Smooth muscle cell (in vitro differentiated cells): ENCODE results near the gene SSR4. TPM values are rescaled to one million over a fixed set of nuclear protein-coding genes. Genes with fewer than 3 reads are reported as not detected.
"Not testable (repeated sequence)": the region's sequence is repeated elsewhere in the genome, so short reads cannot be mapped to it uniquely, and the experiment has no call there.

ENCODE experiments used
- DNase-seq: peaks from one replicate; lab custom pipeline; 2025; ENCODE audit not compliant: unreplicated experiment; lab: John Stamatoyannopoulos, UW
- H2AFZ ChIP-seq: fragments of 200-600 bp; sonication (generic); 2 replicates; pipeline ENCODE4 v1.6.0; 2016; ENCODE audit warnings: antibody characterized with exemption, low read depth, mild to moderate bottlenecking
- H3F3A ChIP-seq: fragments of 200-600 bp; sonication (generic); 2 replicates; pipeline ENCODE4 v1.6.0; 2017; ENCODE audit warnings: antibody characterized with exemption, low read depth
- H3K27ac ChIP-seq: fragments of 200-600 bp; sonication (generic); 2 replicates; pipeline ENCODE4 v1.5.1; 2016; ENCODE audit warnings: low read depth, mild to moderate bottlenecking
- H3K27me3 ChIP-seq: fragments of 200-600 bp; sonication (generic); 2 replicates; pipeline ENCODE4 v1.6.1; 2016; ENCODE audit warnings: low read depth, mild to moderate bottlenecking
- H3K36me3 ChIP-seq: fragments of 200-600 bp; sonication (generic); 2 replicates; pipeline ENCODE4 v1.5.1; 2016; ENCODE audit warnings: low read depth
- H3K4me1 ChIP-seq: fragments of 200-600 bp; sonication (generic); 2 replicates; pipeline ENCODE4 v1.5.1; 2016; ENCODE audit warnings: low read depth
- H3K4me2 ChIP-seq: fragments of 200-600 bp; sonication (generic); 2 replicates; pipeline ENCODE4 v1.6.0; 2016; ENCODE audit warnings: mild to moderate bottlenecking
- H3K4me3 ChIP-seq: fragments of 200-600 bp; sonication (generic); 2 replicates; pipeline ENCODE4 v1.5.1; 2016; ENCODE audit warnings: mild to moderate bottlenecking
- H3K79me2 ChIP-seq: fragments of 200-600 bp; sonication (generic); 2 replicates; pipeline ENCODE4 v1.6.0; 2016; ENCODE audit warnings: low read depth, mild to moderate bottlenecking
- H3K9ac ChIP-seq: fragments of 200-600 bp; sonication (generic); 2 replicates; pipeline ENCODE4 v1.6.0; 2016; ENCODE audit warnings: low read depth
- H3K9me3 ChIP-seq: fragments of 200-600 bp; sonication (generic); replicated peaks from 2 replicates; pipeline ENCODE4 v1.5.1; 2016; ENCODE audit warnings: low read depth
- H4K20me1 ChIP-seq: fragments of 200-600 bp; sonication (generic); 2 replicates; pipeline ENCODE4 v1.6.0; 2016; ENCODE audit warnings: low read depth
- WGBS: methylation state at CpG from one replicate; pipeline ENCODE4 v1.1.7; 2016; ENCODE audit warnings: low lambda C conversion rate; 5-methylcytosine and 5-hydroxymethylcytosine counted together
- polyA plus RNA-seq: library from polyadenylated mRNA; unstranded; fragments of >200 nt; fragmentation: Nextera tagmentation; extraction: Ambion mirVana; gene quantifications from 2 replicates; pipeline ENCODE4 v1.2.1, GENCODE V29; 2016
- total RNA-seq: library from RNA; depleted of rRNA; stranded (reverse); fragments of >200 nt; gene quantifications from 2 replicates; pipeline ENCODE4 v1.2.3, GENCODE V29; 2014
- TF ChIP-seq, protein P1 (sequence below): fragments of 200-600 bp; sonication (generic); IDR thresholded peaks from 2 replicates; pipeline ENCODE4 v1.5.1; 2017; ENCODE audit warnings: borderline replicate concordance, mild to moderate bottlenecking, antibody characterized with exemption; ENCODE audit not compliant: insufficient read depth, poor library complexity, severe bottlenecking

SSR4 gene
- total and polyA plus RNA-seq, 2 experiments from 2014 or later = 443 to 677 TPM

DNA sequence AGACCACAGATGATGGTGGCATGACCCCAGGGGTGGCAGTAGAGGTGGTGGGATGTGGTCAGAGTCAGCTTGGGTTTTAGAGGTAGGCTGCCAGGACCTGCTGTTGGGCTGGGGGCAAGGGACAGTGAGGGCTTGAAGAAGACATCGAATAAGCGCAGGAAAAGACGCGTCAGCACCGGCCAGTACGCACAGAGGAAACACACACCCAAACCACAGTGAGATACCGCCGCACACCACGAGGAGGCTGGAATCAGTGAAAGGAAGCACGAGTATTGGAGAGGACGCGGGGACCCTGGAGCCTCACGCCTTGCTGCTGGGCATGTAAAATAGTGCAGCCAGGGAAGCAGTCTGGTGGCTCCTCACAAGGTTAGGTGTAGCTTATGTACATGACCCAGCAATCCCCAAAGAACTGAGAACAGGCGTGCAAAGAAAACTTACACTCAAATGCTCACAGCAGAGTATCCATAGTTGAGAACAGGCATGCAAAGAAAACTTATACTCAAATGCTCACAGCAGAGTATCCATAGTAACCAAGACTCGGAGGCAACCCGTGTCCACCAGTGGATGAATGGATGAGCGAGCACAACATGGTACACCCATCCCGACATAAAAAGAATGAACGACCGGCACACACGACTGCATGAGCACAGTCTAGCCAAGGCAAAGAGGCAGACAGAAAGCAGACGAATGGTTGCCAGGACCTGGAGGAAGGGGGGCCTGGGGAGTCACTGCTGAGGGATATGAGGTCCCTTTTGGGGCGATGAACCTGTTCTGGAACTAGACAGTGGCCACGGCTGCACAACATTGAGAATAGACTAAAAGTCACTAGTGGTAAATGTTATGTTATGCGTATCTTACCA, 22.6 kb downstream of the SSR4 start:
- 88% methylated on average over 25 of the region's 25 CpGs for WGBS
- no peaks in the 10 kb centered on the region for H3F3A ChIP-seq
- H3K36me3 ChIP-seq = no peaks in the 10 kb centered on the region
- no peaks in the 10 kb centered on the region for H3K27me3 ChIP-seq
- TF ChIP-seq, protein P1, sequence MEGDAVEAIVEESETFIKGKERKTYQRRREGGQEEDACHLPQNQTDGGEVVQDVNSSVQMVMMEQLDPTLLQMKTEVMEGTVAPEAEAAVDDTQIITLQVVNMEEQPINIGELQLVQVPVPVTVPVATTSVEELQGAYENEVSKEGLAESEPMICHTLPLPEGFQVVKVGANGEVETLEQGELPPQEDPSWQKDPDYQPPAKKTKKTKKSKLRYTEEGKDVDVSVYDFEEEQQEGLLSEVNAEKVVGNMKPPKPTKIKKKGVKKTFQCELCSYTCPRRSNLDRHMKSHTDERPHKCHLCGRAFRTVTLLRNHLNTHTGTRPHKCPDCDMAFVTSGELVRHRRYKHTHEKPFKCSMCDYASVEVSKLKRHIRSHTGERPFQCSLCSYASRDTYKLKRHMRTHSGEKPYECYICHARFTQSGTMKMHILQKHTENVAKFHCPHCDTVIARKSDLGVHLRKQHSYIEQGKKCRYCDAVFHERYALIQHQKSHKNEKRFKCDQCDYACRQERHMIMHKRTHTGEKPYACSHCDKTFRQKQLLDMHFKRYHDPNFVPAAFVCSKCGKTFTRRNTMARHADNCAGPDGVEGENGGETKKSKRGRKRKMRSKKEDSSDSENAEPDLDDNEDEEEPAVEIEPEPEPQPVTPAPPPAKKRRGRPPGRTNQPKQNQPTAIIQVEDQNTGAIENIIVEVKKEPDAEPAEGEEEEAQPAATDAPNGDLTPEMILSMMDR = no peak
- H3K4me1 ChIP-seq = no peaks in the 10 kb centered on the region
- H3K9ac ChIP-seq = no peak overlapping the region
- DNase-seq = no peak
- H3K79me2 ChIP-seq = no peaks in the 10 kb centered on the region
- H3K9me3 ChIP-seq = no peaks in the 10 kb centered on the region
- no peak overlapping the region for H2AFZ ChIP-seq
- H3K27ac ChIP-seq = no peak overlapping the region
- H4K20me1 ChIP-seq = no peaks in the 10 kb centered on the region
- no peak overlapping the region for H3K4me3 ChIP-seq
- H3K4me2 ChIP-seq = no peak overlapping the region

DNA sequence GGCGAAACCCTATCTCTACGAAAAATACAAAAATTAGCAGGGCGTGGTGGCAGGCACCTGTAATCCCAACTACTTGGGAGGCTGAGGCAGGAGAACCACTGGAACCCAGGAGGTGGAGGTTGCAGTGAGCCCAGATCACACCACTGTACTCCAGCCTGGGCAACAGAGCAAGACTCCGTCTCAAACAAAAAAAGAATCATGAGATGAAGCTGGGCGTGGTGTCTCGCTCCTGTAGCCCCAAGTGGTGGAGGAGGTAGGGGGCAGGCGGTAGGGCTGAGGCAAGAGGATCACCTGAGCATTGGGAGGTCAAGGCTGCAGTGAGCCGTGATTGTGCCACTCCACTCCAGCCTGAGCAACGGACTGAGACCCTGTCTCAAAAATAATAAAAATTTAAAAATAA, 23.6 kb downstream of the SSR4 start:
- not testable (repeated sequence) for H3K79me2 ChIP-seq, H3K4me1 ChIP-seq, H4K20me1 ChIP-seq, H3K36me3 ChIP-seq, H3K27ac ChIP-seq, H3K9ac ChIP-seq, H3K4me3 ChIP-seq, H2AFZ ChIP-seq, DNase-seq, H3K27me3 ChIP-seq, H3F3A ChIP-seq, H3K9me3 ChIP-seq, H3K4me2 ChIP-seq
- WGBS = 92% methylated on average over 9 of the region's 9 CpGs

DNA sequence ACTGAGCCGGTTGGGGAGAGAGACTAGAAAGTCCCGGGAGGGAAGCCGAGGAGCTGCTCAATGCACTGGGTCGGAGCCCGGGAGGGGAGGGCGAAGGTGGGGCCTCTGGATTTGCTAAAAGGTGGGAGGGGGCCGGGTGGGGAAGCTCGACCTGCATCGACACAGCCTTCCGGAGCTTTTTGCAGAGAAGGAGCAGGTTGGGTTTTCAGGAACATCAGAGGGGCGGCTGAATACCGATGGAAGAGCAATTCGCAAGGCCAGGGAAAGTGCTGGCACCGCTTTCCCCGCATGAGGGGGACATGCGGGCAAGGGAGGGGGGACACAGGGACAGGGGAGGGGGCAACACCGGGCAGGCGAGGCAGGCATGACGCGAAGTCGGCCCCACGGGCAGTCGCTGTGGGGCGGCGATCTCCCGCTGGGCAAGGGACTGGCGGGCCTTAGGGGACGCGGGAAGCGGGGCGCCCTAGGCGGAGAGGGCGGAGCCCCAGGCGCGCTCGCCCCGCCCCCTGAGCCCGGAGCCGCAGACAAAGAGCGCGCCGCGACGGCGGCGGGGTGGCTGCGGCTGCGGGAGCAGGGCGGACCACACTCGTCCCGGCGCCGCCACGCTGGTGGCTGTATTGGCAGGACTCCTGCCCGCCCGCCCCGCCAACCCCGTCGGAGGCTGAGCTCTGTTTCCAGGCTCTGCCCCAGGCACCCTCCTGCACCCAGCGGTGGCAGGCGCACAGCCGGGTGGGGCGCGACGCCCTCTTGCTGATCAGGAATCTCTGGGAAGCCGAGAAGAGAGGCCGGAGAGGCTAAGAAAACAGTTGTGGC, 24.3 kb downstream of the SSR4 start:
- Histone ChIP-seq H3K36me3 (no peaks in the 10 kb centered on the region), H3K4me1 (no peaks in the 10 kb centered on the region), H3K4me3 (peak overlapping the region; percentile 54), H3K27me3 (no peaks in the 10 kb centered on the region), H3K9me3 (no peaks in the 10 kb centered on the region), H3K27ac (no peak overlapping the region), H3F3A (no peaks in the 10 kb centered on the region), H3K79me2 (no peaks in the 10 kb centered on the region), H2AFZ (no peak overlapping the region), H3K9ac (no peak overlapping the region), H3K4me2 (peak overlapping the region; percentile 78), H4K20me1 (no peaks in the 10 kb centered on the region)
- DNase-seq = no peak
- TF ChIP-seq, protein P1 = no peak
- 27% methylated on average over 59 of the region's 67 CpGs for WGBS

DNA sequence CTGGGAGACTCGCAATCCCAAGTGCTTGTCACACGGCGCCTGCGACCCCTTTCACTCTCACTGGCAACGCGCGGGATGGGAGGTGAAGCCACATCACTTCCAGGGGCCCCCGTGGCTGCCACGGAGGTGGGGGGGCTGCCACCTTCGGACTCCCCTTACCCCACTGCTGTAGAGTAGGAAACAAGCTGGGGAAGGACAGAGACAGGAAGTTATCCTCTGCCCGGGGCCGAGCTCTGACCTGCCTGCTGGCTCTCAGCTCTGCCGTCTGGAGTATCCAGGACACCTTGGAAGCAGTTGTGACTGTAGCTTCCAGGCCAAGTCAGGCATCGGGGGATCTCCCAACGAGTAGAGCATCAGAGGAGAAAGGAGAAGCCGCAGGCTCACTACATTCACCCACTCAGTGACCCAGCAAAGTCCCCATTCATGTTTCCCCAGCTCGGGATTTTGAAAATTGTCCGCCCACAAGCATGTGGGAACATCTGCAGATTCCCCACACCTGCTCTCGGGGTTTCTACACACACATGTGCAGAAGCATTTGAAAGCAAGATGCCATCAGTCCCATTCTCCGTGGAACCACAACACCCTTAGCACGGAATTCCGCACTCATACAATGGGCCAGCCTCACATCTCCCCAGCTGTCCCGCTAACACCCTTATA, 25.0 kb downstream of the SSR4 start:
- Histone ChIP-seq H3K4me2 (peak overlapping the region; percentile 78), H3K27ac (no peak overlapping the region), H3K79me2 (no peaks in the 10 kb centered on the region), H3K9ac (no peak overlapping the region), H3K9me3 (no peaks in the 10 kb centered on the region), H2AFZ (no peak overlapping the region), H3K27me3 (no peaks in the 10 kb centered on the region), H3K36me3 (no peaks in the 10 kb centered on the region), H3K4me3 (peak overlapping the region; percentile 54), H3F3A (no peaks in the 10 kb centered on the region), H3K4me1 (no peaks in the 10 kb centered on the region), H4K20me1 (no peaks in the 10 kb centered on the region)
- TF ChIP-seq, protein P1 = no peak
- 47% methylated on average over 23 of the region's 23 CpGs for WGBS
- no peak for DNase-seq
